Activated CD8-positive, alpha-beta memory T cell treated with anti-CD3 and anti-CD28 coated beads for 1 hour (primary cell): ENCODE data around the gene YIPF7.

Experiments used
- DNase-seq, 2 donors: peaks; one replicate each; pipeline ENCODE4 v3.0.0-alpha.2; 2020; ENCODE audit warnings: low read depth in 1 of 2; ENCODE audit errors: extremely low read depth in 1 of 2

YIPF7 gene

GRCh38 chr4:44629280-44629866 is 22.1 kb downstream of the YIPF7 start:
- DNase-seq = peak in 1 of 2 donors; percentile 8

- no peak for DNase-seq
Measured at GRCh38 chr4:44623676-44624075, 27.7 kb downstream of the YIPF7 start.

- DNase-seq = no peak
Measured at GRCh38 chr4:44616621-44617020, 34.8 kb downstream of the YIPF7 start.

- DNase-seq = no peak
Measured at GRCh38 chr4:44583393-44583792, 68.0 kb downstream of the YIPF7 start.

GRCh38 chr4:44580231-44580630 is 71.2 kb downstream of the YIPF7 start:
- no peak for DNase-seq

- DNase-seq = no peak
Measured at GRCh38 chr4:44578954-44579353, 72.5 kb downstream of the YIPF7 start.
